Measurements from ENCODE around the gene ENPP4. TPM values are rescaled to one million over a fixed set of nuclear protein-coding genes. Genes with fewer than 3 reads are reported as not detected.

The ENPP4 gene
- total RNA-seq, 4 donors from 2014 or later, result 0.30 to 4.8 (median 2.0) TPM

DNA sequence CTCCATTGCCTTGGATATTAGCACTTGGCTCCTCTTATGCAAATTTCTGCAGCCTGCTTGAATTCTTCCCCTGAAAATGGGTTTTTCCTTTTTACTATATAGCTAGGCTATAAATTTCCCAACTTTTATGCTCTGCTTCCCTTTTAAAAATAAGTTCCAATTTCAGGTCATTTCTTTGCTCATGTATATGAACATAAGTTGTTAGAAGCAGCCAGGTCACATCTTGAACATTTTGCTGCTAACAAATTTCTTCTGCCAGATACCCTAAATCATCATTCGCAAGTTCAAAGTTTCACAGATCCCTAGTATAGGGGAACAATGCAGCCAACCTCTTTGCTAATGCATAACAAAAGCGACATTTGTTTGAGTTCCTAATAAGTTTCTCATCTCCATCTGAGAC is 34.5 kb upstream of the ENPP4 start:
- H3K36me3 ChIP-seq, result no peaks in the 10 kb centered on the region
- peaks cover 0 to 4% (median 0%) of the 10 kb centered on the region in 4 donors for H3K27me3 ChIP-seq
- intact Hi-C loops (cut with DNase I), result loop anchor here (10.0 kb wide), 1 partner anchor 310 kb away; no protein-coding TSS in a partner anchor
- H3K4me1 ChIP-seq, result no peaks in the 10 kb centered on the region
- H3K27ac ChIP-seq, result no peak overlapping the region
- WGBS, 2 donors, result 93 to 96% methylated on average over 2 of the region's 2 CpGs
- DNase-seq, result no peak
- TF ChIP-seq POLR2A (IDR thresholded peaks at IDR 0.05), result no peak
- TF ChIP-seq, protein P1, sequence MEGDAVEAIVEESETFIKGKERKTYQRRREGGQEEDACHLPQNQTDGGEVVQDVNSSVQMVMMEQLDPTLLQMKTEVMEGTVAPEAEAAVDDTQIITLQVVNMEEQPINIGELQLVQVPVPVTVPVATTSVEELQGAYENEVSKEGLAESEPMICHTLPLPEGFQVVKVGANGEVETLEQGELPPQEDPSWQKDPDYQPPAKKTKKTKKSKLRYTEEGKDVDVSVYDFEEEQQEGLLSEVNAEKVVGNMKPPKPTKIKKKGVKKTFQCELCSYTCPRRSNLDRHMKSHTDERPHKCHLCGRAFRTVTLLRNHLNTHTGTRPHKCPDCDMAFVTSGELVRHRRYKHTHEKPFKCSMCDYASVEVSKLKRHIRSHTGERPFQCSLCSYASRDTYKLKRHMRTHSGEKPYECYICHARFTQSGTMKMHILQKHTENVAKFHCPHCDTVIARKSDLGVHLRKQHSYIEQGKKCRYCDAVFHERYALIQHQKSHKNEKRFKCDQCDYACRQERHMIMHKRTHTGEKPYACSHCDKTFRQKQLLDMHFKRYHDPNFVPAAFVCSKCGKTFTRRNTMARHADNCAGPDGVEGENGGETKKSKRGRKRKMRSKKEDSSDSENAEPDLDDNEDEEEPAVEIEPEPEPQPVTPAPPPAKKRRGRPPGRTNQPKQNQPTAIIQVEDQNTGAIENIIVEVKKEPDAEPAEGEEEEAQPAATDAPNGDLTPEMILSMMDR (IDR thresholded peaks at IDR 0.05), result no peak
- H3K9me3 ChIP-seq, result peaks cover 0 to 17% (median 13%) of the 10 kb centered on the region in 3 donors
- no peak overlapping the region for H3K4me3 ChIP-seq

DNA sequence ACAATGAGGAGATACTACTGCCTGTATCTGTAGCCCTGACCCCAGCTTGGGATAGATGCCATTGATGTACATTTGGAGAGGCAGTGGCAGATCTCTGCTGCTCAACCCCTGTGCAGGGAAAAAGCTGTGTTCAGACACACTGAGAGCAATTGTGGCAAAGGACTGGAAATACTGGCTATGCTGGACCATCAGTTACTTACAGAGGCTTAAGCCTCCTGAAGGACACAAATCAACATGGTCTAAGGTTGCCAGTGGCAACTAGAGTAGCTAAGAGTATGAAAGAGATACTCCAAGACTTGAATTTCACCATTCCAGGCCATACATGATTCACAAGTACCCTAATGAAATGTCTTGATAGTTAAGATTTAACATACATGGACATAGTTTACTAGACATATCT is 32.4 kb upstream of the ENPP4 start:
- no peaks in the 10 kb centered on the region for H3K36me3 ChIP-seq
- intact Hi-C loops (cut with DNase I), result loop anchor here (10.0 kb wide), 1 partner anchor 307 kb away; no protein-coding TSS in a partner anchor
- TF ChIP-seq, protein P1 (IDR thresholded peaks at IDR 0.05), result no peak
- TF ChIP-seq POLR2A (IDR thresholded peaks at IDR 0.05), result no peak
- no peak for DNase-seq
- H3K4me3 ChIP-seq, result no peak overlapping the region
- H3K9me3 ChIP-seq, result peaks cover 0 to 17% (median 13%) of the 10 kb centered on the region in 3 donors
- H3K27me3 ChIP-seq, result peaks cover 0 to 4% (median 0%) of the 10 kb centered on the region in 4 donors
- no peaks in the 10 kb centered on the region for H3K4me1 ChIP-seq
- no peak overlapping the region for H3K27ac ChIP-seq

DNA sequence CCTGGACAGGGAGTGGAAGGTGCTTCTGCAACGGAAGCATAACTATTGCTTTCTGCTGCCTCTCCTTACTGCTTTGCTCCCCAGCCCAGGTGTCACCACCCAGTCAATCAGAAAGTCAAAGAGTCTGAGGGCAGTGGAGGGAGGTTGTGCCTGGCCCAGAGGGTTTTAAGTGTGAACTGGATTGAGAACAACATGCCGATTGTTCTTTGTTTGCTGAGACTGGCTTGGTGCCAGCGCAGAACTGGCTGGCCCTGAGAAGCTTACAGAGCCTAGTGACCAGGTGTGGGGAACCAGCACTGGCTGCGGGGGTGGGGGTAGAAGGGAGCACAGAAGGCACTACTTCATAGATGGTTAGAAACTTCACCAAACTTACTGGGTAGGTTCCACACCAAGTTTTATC is 31.1 kb upstream of the ENPP4 start:
- no peak for TF ChIP-seq POLR2A (IDR thresholded peaks at IDR 0.05)
- TF ChIP-seq, protein P1 (IDR thresholded peaks at IDR 0.05), result no peak
- H3K4me1 ChIP-seq, result no peaks in the 10 kb centered on the region
- H3K36me3 ChIP-seq, result no peaks in the 10 kb centered on the region
- intact Hi-C loops (cut with DNase I), result loop anchor here (10.0 kb wide), 1 partner anchor 306 kb away; no protein-coding TSS in a partner anchor
- H3K27me3 ChIP-seq, result peaks cover 0 to 4% (median 0%) of the 10 kb centered on the region in 4 donors
- H3K9me3 ChIP-seq, result peaks cover 0 to 17% (median 13%) of the 10 kb centered on the region in 3 donors
- H3K4me3 ChIP-seq, result no peak overlapping the region
- 44 to 62% methylated on average over 3 of the region's 4 CpGs for WGBS, 2 donors
- DNase-seq, result no peak
- no peak overlapping the region for H3K27ac ChIP-seq

DNA sequence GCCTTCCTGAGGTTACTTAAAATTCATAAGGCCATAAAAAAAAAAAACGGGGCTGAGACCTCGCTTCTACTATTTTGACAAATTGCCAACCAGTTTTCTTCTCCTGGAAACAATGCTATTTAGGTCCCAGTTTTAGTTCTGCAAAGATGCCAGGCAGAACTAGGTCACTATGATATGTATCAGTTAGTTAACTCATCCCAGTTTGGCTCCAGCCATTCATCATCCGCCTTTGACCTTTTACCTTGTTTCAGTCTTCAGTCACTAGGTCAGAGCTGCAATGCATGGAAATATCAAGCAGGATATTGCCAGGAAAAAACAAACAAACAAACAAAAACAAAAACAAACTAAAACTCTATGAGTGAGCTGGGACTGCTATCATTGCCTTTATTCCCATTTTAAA is 29.8 kb upstream of the ENPP4 start:
- WGBS, 2 donors, result 55 to 74% methylated on average over 3 of the region's 3 CpGs
- Histone ChIP-seq H3K27ac (no peak overlapping the region), H3K36me3 (no peaks in the 10 kb centered on the region), H3K4me3 (no peak overlapping the region), H3K4me1 (no peaks in the 10 kb centered on the region), H3K9me3 (peaks cover 0 to 13% (median 5%) of the 10 kb centered on the region in 3 donors), H3K27me3 (no peaks in the 10 kb centered on the region)
- TF ChIP-seq, protein P1 (IDR thresholded peaks at IDR 0.05), result no peak
- no peak for TF ChIP-seq POLR2A (IDR thresholded peaks at IDR 0.05)
- intact Hi-C loops (cut with DNase I), result loop anchor here (10.0 kb wide), 1 partner anchor 305 kb away; no protein-coding TSS in a partner anchor
- no peak for DNase-seq

DNA sequence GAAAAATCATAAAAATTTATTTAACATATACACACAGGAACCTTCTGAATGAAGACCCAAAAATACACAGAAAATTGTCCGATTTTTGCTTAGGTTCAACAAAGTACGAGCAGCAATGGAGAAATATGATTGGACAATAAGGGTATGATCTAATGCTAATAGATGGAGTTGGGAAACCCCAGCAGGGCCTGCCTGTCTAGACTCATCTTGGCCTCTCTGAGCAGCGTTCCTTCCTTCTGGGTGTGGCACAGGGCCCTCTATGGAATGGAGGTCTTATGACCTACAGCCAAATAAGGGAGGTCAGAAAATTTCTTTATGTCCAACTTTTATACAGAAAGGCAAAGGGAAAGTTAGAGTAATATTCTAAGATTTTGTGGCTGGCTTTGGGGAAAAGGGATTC is 27.7 kb upstream of the ENPP4 start:
- DNase-seq, result no peak
- H3K27me3 ChIP-seq, result no peaks in the 10 kb centered on the region
- TF ChIP-seq, protein P1 (IDR thresholded peaks at IDR 0.05), result no peak
- TF ChIP-seq POLR2A (IDR thresholded peaks at IDR 0.05), result no peak
- H3K36me3 ChIP-seq, result no peaks in the 10 kb centered on the region
- no peaks in the 10 kb centered on the region for H3K4me1 ChIP-seq
- 56 to 68% methylated on average over 3 of the region's 3 CpGs for WGBS, 2 donors
- no peak overlapping the region for H3K27ac ChIP-seq
- intact Hi-C loops (cut with DNase I), result no loop called here
- no peak overlapping the region for H3K4me3 ChIP-seq
- H3K9me3 ChIP-seq, result peaks cover 0 to 1% (median 1%) of the 10 kb centered on the region in 3 donors
